GM21737 (cell line): ENCODE results near the gene PILRA.
A peak's percentile ranks its signal among the peaks of the same experiment; 100 is the strongest.
"Not testable (repeated sequence)": the region's sequence is repeated elsewhere in the genome, so short reads cannot be mapped to it uniquely, and the experiment has no call there.

Source experiments
- ATAC-seq: cut with Tn5 transposase; IDR thresholded peaks from one replicate; pipeline ENCODE4 v1.9.1; 2021; ENCODE audit warnings: mild to moderate bottlenecking, moderate library complexity; ENCODE audit not compliant: unreplicated experiment

PILRA gene

DNA sequence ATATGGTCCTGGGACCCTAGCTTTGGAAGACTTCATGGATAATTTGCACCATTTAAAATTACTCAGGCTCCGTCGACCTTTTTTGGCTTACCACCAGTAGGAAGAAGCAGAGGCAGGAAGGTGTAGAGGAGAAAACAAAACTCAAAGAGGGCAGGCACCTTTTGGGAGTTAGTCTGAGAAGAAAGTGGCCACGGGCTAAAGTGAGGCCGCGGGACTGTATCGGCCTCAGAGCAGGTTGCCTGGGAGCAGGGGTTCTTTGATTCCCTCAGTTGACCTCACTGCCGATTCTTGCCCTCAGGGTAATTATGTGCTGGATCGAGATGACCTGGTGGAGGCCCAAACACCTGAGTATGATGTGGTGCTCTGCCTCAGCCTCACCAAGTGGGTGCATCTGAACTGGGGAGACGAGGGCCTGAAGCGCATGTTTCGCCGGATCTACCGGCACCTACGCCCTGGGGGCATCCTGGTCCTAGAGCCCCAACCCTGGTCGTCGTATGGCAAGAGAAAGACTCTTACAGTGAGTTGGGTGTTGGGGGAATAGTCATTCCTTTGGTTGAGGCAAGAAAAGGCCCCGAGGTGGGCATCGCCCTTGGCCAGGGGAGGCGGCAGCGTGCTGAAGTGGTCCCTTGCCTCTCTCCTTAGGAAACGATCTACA is 59.5 kb downstream of the PILRA start:
- ATAC-seq: no peak

DNA sequence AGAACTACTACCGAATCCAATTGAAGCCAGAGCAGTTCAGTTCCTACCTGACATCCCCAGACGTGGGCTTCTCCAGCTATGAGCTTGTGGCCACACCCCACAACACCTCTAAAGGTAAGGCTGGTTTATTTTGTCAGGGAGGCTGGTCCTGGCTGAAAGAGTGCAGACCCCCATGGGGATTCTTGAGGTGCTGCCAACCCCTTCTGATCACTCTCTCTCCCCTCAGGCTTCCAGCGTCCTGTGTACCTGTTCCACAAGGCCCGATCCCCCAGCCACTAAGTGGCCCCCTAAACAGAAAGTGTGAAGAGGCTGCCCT is 59.9 kb downstream of the PILRA start:
- no peak for ATAC-seq

DNA sequence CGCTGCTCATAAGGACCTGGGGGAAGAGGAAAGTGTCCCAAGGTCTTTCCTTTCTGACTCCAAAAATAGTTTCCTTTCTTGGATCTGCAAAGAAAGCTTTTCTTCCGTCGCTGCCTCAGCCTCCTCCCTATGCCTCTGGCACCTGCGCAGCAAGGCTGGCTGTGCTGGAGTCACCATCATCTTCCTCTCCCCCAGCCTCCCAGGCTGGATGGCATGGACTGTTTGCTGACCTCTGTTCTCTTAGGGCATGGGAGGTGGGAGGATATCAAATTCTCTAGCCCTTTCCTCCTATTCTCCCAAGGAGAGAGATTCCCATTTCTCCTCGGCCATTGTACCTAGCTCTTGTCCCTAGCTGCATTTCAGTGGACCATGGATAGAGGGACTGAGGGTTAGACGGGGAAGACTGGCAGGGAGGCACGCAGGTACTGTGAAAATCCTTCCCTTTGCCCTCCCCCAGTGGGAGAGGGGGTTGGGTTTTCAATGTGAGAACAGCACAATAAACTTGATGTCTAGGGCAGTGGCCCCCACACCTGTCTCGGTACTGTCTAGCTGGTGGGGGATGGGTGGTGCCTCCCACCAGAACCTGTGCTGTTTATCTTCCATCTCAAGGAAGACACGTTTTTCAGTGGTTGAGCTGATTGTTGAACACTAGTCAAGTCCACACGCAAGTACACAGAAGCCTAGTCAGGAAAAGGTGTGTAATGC is 60.5 kb downstream of the PILRA start:
- no peak for ATAC-seq

- ATAC-seq: no peak
Observed at GRCh38 chr7:100434297-100435144, 61.2 kb downstream of the PILRA start.

DNA sequence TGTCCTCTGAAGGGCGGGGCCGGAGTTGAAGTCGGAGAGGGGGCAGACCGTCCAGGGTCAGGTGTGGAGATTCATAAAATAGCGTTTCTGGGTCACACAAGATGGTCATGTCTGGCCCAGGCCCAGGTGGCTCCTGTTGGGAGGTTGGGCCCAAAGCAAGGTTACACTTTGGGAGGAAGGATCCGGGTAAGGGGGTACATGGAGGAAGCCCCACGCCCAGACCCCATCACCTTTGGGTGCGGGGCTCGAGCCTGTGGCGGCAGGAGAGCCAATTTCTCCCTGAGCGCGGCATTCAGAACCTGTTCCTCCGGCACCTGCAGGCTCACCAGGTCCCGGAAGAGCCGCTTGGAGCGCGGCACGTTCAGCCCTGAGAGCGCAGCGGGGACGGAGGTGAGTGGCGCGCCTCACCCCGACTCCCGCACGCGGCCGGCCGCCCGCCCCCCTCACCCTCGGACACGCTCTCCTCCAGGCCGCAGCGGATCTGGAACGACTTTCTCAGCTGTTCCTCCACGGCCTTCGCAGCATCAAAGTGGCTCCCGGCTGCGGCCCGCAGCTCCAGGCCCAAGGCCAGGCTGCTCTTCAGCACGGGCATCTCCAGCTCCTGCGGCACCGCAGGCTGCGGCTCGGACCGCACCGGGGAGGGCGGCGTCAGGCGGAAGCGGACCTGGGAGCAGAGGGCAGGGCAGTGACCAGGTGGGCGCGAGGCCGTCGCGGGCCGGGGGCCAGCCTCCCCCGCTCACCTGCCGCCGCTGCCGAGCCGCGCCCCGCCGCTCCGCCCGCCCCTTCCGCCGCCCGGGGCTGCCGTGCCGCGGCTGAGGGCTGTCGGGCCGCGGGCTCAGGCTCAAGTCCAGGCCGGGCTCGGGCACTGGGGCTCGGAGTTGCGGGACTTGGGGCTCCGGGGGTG is 62.4 kb downstream of the PILRA start:
- peak; percentile 19 for ATAC-seq

- no peak for ATAC-seq
Observed at GRCh38 chr7:100437150-100438100, 64.1 kb downstream of the PILRA start.

GRCh38 chr7:100438172-100438571 is 64.9 kb downstream of the PILRA start:
- no peak for ATAC-seq

- not testable (repeated sequence) for ATAC-seq
Observed at GRCh38 chr7:100438731-100439130, 65.4 kb downstream of the PILRA start.

GRCh38 chr7:100439244-100439643 is 66.0 kb downstream of the PILRA start:
- ATAC-seq: not testable (repeated sequence)

DNA sequence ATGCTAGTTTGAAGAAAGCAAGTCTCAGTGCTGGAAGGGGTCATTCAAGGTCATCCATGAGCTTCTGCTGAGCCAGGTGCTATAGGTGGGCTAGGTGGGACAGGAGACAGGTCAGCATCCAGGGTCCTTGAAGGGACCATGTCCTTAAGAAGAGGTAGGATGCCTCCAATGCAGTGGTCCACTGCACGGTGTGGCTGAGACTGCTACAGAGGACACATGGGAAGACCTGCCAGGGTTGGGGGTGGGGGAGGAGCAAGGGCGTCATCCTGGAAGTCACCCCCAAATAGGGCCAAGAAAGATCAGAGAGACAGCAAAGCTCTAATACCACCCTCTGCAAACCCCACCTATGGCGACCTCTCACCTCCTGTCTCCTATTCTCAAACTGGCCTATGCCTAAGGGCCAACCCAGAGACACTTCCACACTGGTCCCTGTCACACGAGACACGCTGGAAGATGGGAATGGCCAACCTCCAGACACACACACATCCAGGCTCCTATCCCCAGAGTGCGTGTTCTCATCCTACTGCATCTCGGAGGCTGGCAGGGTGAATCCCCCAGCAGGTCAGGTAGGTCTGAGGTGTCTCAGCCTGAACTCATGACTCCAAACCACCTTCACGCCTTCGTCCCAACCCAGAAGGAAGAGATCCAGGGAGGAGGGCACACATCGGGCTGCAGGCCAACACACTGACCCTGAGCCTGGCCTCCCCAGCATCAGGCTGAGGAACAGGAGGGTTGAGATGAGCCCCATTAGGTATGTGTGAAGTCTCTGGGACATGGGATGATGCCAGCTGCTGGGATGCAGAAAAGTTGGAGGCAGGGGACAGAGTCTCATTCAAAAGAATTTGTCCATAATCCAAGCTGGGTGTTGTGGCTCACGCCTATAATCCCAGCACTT is 68.6 kb downstream of the PILRA start:
- ATAC-seq: no peak

GRCh38 chr7:100443096-100443840 is 70.0 kb downstream of the PILRA start:
- no peak for ATAC-seq

DNA sequence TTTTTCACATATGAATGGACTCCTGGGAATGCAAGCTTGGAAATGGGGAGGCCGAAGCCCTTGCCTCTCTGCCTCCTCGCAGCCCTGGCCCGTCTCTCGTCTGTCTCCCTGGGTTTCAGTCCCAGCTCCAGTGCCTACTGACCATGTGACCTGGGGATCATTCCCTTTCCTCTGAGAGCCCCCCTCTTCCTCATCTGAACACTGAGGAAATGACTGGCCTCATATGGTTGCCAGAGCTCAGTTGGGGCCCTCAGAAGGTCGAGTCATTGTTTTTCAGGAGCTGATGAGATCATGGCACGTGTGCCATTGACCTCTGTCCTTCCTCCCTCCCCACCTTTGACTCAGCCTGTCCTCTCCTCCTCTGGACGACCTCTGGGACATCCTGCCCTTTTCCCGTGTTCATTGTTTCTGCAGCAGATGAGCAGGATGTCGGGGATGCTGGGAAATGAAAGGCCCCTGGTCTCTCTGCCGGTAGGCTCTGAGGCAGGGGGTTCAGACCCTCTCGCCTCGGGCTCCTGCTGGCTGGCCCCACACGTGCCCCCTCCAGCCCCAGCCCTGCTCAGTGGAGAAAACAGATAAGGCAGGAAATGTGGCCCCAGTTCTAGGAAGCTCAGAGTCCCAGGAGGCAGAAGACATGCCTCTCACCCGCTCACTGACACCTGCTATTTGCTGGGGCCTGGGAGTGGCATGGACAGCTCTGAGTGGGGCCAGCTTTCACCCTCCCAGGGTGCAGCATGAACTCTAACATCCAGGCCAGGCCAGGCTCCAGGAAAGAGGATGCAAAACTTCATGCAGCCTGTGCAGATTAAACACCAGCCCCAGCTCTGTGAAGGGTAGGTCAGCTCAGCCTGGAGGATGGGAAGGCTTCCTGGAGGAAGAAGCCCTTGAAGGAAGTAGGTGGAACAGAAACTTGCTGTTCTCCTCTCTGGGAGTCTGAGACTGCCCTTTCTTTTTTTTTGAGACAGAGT is 71.3 kb downstream of the PILRA start:
- no peak for ATAC-seq

GRCh38 chr7:100446040-100446439 is 72.8 kb downstream of the PILRA start:
- ATAC-seq: no peak

GRCh38 chr7:100447363-100447762 is 74.1 kb downstream of the PILRA start:
- not testable (repeated sequence) for ATAC-seq

- no peak for ATAC-seq
Observed at GRCh38 chr7:100449190-100449795, 76.0 kb downstream of the PILRA start.
